Kidney (tissue), 14 donors: ENCODE results near the gene LYST. TPM values are rescaled to one million over a fixed set of nuclear protein-coding genes. Genes with fewer than 3 reads are reported as not detected.

Experiments
- DNase-seq, 5 donors: peaks; one replicate each; pipeline ENCODE4 v3.0.0-alpha.2; 2013 to 2020
- FAIRE-seq: peaks from 2 replicates; lab custom pipeline; 2012; peaks lifted over from hg19 to GRCh38; lab: Jason Lieb, UNC
- H3K27ac ChIP-seq, 2 donors: one replicate each; pipeline ENCODE4 v1.7.0; 2013; ENCODE audit warnings: low read depth in 2 of 2, low read length in 2 of 2, inconsistent platforms in 1 of 2
- H3K27me3 ChIP-seq: one replicate; pipeline ENCODE4 v1.7.1; 2013; ENCODE audit warnings: low read length, inconsistent platforms; ENCODE audit not compliant: control insufficient read depth, insufficient read depth
- H3K36me3 ChIP-seq, 3 donors: one replicate each; pipeline versions ENCODE4 v1.7.0 to v1.7.1; 2013; ENCODE audit warnings: low read length in 3 of 3, control low read depth in 1 of 3, inconsistent platforms in 1 of 3; ENCODE audit not compliant: insufficient read depth in 3 of 3, control insufficient read depth in 2 of 3
- H3K4me1 ChIP-seq, 3 donors: one replicate each; pipeline versions ENCODE4 v1.7.0 to v1.7.1; 2013; ENCODE audit warnings: low read length in 3 of 3, inconsistent platforms in 1 of 3, low read depth in 1 of 3; ENCODE audit not compliant: control insufficient read depth in 2 of 3, insufficient read depth in 2 of 3
- H3K4me3 ChIP-seq, 3 donors: one replicate each; pipeline versions ENCODE4 v1.7.0 to v1.8.1; 2013; ENCODE audit warnings: low read length in 3 of 3, control low read depth in 1 of 3, inconsistent platforms in 1 of 3
- H3K9ac ChIP-seq, 3 donors: one replicate each; pipeline versions ENCODE4 v1.7.0 to v1.7.1; 2013; ENCODE audit warnings: low read length in 3 of 3, control low read depth in 1 of 3, inconsistent platforms in 1 of 3
- H3K9me3 ChIP-seq, 3 donors: one replicate each; pipeline versions ENCODE4 v1.7.0 to v1.7.1; 2013; ENCODE audit warnings: low read length in 3 of 3, control low read depth in 1 of 3, inconsistent platforms in 1 of 3; ENCODE audit not compliant: control insufficient read depth in 2 of 3, insufficient read depth in 1 of 3
- intact Hi-C: fragments of 100-400 bp; cut with DNase I; formaldehyde crosslinking; loops from one replicate; pipeline ENCODE4 v1.11.1; 2022
- polyA plus RNA-seq: library from polyadenylated mRNA; stranded (reverse); fragments of 350-450 nt; fragmentation: Illumina TruSeq; extraction: RNeasy Lipid Tissue Mini Kit (QIAGEN cat#74804); gene quantifications from one replicate; pipeline ENCODE4 v1.2.3, GENCODE V29; 2014; ENCODE audit warnings: low read depth, low replicate concordance; ENCODE audit not compliant: insufficient read depth
- total RNA-seq: library from RNA; stranded (reverse); fragmentation: NEBNext Ultra II Directional; extraction: Animal tissue kit (Norgen Biotek cat#: 25700); gene quantifications from one replicate; pipeline ENCODE4 v1.2.1, GENCODE V29; 2021
- TF ChIP-seq, protein P1 (sequence below): IDR thresholded peaks from 3 replicates; pipeline ENCODE4 v1.5.1; 2012; ENCODE audit warnings: mild to moderate bottlenecking, moderate library complexity, borderline replicate concordance; ENCODE audit not compliant: insufficient read depth; ENCODE audit errors: extremely low read depth
- donor health status: control.
- donor health status: control.
- donor health status: control.
- donor health status: control.
- donor health status: control.
- donor health status: DM: yes; HTN: yes; CAD: no.
- donor health status: Normal renal cell carcinoma (clear cell type).

LYST gene
- total and polyA plus RNA-seq, 2 donors from 2014 or later = 4.6 to 30.3 TPM

DNA sequence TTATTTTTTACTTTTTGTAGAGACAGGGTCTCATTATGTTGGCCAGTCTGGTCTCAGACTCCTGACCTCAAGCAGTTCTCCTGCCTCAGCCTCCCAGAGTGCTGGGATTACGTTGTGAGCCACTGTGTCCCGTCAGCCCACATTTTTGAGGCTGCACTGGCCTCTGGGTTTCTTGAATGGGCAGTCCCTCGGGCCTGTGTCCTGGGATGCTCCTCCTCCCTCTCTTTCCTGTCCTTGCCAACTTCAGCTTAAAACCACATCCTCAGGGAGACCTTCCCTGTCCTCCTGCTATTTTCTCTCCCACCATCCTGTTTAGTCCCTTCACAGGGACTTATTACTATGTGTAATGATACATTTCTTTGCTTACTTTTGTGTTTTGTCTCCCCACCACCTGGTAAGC lies 31.4 kb upstream of the LYST start:
- Histone ChIP-seq H3K36me3 (no peaks in the 10 kb centered on the region), H3K9me3 (no peaks in the 10 kb centered on the region), H3K4me1 (no peaks in the 10 kb centered on the region), H3K27ac (no peak overlapping the region), H3K9ac (no peak overlapping the region), H3K27me3 (no peaks in the 10 kb centered on the region), H3K4me3 (no peak overlapping the region)
- DNase-seq = no peak
- TF ChIP-seq, protein P1, sequence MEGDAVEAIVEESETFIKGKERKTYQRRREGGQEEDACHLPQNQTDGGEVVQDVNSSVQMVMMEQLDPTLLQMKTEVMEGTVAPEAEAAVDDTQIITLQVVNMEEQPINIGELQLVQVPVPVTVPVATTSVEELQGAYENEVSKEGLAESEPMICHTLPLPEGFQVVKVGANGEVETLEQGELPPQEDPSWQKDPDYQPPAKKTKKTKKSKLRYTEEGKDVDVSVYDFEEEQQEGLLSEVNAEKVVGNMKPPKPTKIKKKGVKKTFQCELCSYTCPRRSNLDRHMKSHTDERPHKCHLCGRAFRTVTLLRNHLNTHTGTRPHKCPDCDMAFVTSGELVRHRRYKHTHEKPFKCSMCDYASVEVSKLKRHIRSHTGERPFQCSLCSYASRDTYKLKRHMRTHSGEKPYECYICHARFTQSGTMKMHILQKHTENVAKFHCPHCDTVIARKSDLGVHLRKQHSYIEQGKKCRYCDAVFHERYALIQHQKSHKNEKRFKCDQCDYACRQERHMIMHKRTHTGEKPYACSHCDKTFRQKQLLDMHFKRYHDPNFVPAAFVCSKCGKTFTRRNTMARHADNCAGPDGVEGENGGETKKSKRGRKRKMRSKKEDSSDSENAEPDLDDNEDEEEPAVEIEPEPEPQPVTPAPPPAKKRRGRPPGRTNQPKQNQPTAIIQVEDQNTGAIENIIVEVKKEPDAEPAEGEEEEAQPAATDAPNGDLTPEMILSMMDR = no peak
- no peak for FAIRE-seq
- intact Hi-C loops = no loop called here

- no peaks in the 10 kb centered on the region for H3K9me3 ChIP-seq
- FAIRE-seq = no peak
- intact Hi-C loops = no loop called here
- no peak for DNase-seq
- TF ChIP-seq, protein P1 = no peak
- H3K27ac ChIP-seq = no peak overlapping the region
- H3K9ac ChIP-seq = no peak overlapping the region
- H3K4me3 ChIP-seq = no peak overlapping the region
- no peaks in the 10 kb centered on the region for H3K4me1 ChIP-seq
- no peaks in the 10 kb centered on the region for H3K27me3 ChIP-seq
- no peaks in the 10 kb centered on the region for H3K36me3 ChIP-seq
Measured at GRCh38 chr1:235893840-235894239, 27.1 kb upstream of the LYST start.

DNA sequence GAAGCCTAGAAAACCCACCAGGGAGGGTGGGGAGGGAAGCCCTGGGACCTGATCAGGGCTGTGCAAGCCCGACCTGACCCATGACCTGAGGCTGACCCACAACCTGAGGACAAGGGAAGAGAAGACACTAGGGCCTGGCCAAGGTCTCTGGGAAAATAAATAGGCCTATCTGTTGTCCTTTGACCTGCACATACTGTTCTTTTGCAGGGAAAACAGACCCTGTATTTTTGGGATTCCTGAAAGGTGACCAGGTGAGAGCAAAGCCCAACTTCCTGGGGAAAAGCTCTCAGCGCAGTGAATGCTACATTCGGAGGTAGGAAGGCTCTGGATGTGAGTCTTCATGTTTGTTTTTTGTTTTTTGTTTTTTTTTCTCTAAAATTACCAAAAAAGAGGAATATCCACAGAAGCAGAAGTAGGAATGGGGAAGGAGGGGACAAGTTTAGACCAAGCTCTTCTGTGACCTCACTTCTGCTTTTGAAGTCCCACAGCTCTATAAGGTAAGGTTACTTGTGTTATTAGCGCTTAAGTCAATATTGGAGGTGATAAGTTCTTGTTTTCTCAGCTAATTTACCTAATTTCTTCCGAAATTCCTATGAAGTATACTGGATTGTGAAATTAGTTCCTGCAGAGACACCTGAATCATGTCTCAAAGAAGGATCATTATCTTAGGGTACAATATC lies 26.2 kb upstream of the LYST start:
- Histone ChIP-seq H3K4me1 (no peaks in the 10 kb centered on the region), H3K36me3 (no peaks in the 10 kb centered on the region), H3K9me3 (no peaks in the 10 kb centered on the region), H3K27ac (no peak overlapping the region), H3K27me3 (no peaks in the 10 kb centered on the region), H3K9ac (no peak overlapping the region), H3K4me3 (no peak overlapping the region)
- DNase-seq (no peak), FAIRE-seq (no peak)
- intact Hi-C loops = no loop called here
- TF ChIP-seq, protein P1 = no peak

- FAIRE-seq (no peak), DNase-seq (no peak)
- H3K27ac ChIP-seq = no peak overlapping the region
- H3K36me3 ChIP-seq = no peaks in the 10 kb centered on the region
- intact Hi-C loops = no loop called here
- H3K4me3 ChIP-seq = no peak overlapping the region
- TF ChIP-seq, protein P1 = no peak
- H3K4me1 ChIP-seq = no peaks in the 10 kb centered on the region
- H3K9ac ChIP-seq = no peak overlapping the region
- H3K9me3 ChIP-seq = no peaks in the 10 kb centered on the region
- H3K27me3 ChIP-seq = no peaks in the 10 kb centered on the region
Measured at GRCh38 chr1:235892202-235892601, 25.5 kb upstream of the LYST start.
